HepG2 (cell line): ENCODE measurements around the gene ZNF274. TPM values are rescaled to one million over a fixed set of nuclear protein-coding genes. Genes with fewer than 3 reads are reported as not detected.

ENCODE experiments used
- ARNT ChIP-seq: fragments of 450-650 bp; IDR thresholded peaks from 2 replicates; pipeline ENCODE4 v1.6.1; 2017
- BCL3 ChIP-seq: sonication (generic); formaldehyde crosslinking; IDR thresholded peaks from 2 replicates; pipeline ENCODE4 v1.5.1; 2020; ENCODE audit warnings: mild to moderate bottlenecking, missing genetic modification reagents, moderate library complexity
- HCFC1 ChIP-seq: fragments of 150-350 bp; IDR thresholded peaks from 2 replicates; pipeline ENCODE4 v1.6.1; 2014; ENCODE audit warnings: low read depth, low read length
- HOXA3 ChIP-seq: sonication (generic); formaldehyde crosslinking; IDR thresholded peaks from 2 replicates; pipeline ENCODE4 v1.5.0; 2020; ENCODE audit warnings: missing genetic modification reagents
- IRF1 ChIP-seq: sonication (generic); formaldehyde crosslinking; IDR thresholded peaks from 2 replicates; pipeline ENCODE4 v1.4.0; 2020; ENCODE audit warnings: low read depth, mild to moderate bottlenecking, missing genetic modification reagents
- KLF11 ChIP-seq: IDR thresholded peaks from 2 replicates; pipeline ENCODE4 v1.6.1; 2016; ENCODE audit warnings: missing compliant biosample characterization
- MAFF ChIP-seq: IDR thresholded peaks from 2 replicates; pipeline ENCODE4 v1.6.1; 2011; ENCODE audit warnings: low read depth, low read length, improper control_type of control experiment
- MTF2 ChIP-seq: sonication (generic); formaldehyde crosslinking; IDR thresholded peaks from 2 replicates; pipeline ENCODE4 v1.5.0; 2020; ENCODE audit warnings: missing genetic modification reagents, borderline replicate concordance
- SOX6 ChIP-seq, 2 experiments: fragments of 450-650 bp in 1 of 2; sonication (generic) in 1 of 2; formaldehyde crosslinking in 1 of 2; IDR thresholded peaks; 2 replicates each; pipeline versions ENCODE4 v1.4.0 to v1.6.1; 2017 to 2020; ENCODE audit warnings: antibody characterized with exemption in 1 of 2, mild to moderate bottlenecking in 1 of 2, missing genetic modification reagents in 1 of 2
- SP2 ChIP-seq: sonication (generic); formaldehyde crosslinking; IDR thresholded peaks from 2 replicates; pipeline ENCODE4 v1.5.1; 2020; ENCODE audit warnings: mild to moderate bottlenecking, missing genetic modification reagents
- TEAD2 ChIP-seq: sonication (generic); formaldehyde crosslinking; IDR thresholded peaks from 2 replicates; pipeline ENCODE4 v1.9.0; 2021; ENCODE audit warnings: missing genetic modification reagents
- TFDP1 ChIP-seq: IDR thresholded peaks from 2 replicates; pipeline ENCODE4 v1.6.1; 2016; ENCODE audit warnings: missing compliant biosample characterization, missing genetic modification reagents, borderline replicate concordance
- ZNF280D ChIP-seq: sonication (generic); formaldehyde crosslinking; IDR thresholded peaks from 2 replicates; pipeline ENCODE4 v1.5.1; 2020; ENCODE audit warnings: mild to moderate bottlenecking, missing genetic modification reagents
- ZNF292 ChIP-seq: sonication (generic); formaldehyde crosslinking; IDR thresholded peaks from 2 replicates; pipeline ENCODE4 v1.8.1; 2022; ENCODE audit warnings: mild to moderate bottlenecking, low read depth, missing genetic modification reagents, borderline replicate concordance
- ZNF337 ChIP-seq: sonication (generic); formaldehyde crosslinking; IDR thresholded peaks from 2 replicates; pipeline ENCODE4 v1.5.1; 2020; ENCODE audit warnings: missing genetic modification reagents, low read depth, mild to moderate bottlenecking, borderline replicate concordance
- ZNF362 ChIP-seq: sonication (generic); formaldehyde crosslinking; IDR thresholded peaks from 2 replicates; pipeline ENCODE4 v1.4.0; 2020; ENCODE audit warnings: missing genetic modification reagents, mild to moderate bottlenecking, borderline replicate concordance
- ZNF432 ChIP-seq: sonication (generic); formaldehyde crosslinking; IDR thresholded peaks from 2 replicates; pipeline ENCODE4 v1.5.0; 2020; ENCODE audit warnings: missing genetic modification reagents, mild to moderate bottlenecking, borderline replicate concordance
- ZNF574 ChIP-seq: sonication (generic); formaldehyde crosslinking; IDR thresholded peaks from 2 replicates; pipeline ENCODE4 v1.4.0; 2020; ENCODE audit warnings: missing genetic modification reagents
- polyA plus RNA-seq, 8 experiments: library from polyadenylated mRNA; depleted of rRNA in 3 of 8; stranded (reverse) in 7 of 8; unstranded in 1 of 8; fragments of >200 nt; fragmentation: Illumina TruSeq in 4 of 8; extraction: Trizol in 4 of 8; gene quantifications; 2 replicates each; pipeline versions ENCODE4 v1.2.1 to v1.2.3, GENCODE V29; 2011 to 2016; ENCODE audit warnings: low read depth in 4 of 8, missing spikeins in 1 of 8, mixed read lengths in 1 of 8; ENCODE audit not compliant: insufficient read depth in 1 of 8
- total RNA-seq, 5 experiments: library from RNA; depleted of rRNA; stranded (reverse); fragments of >200 nt; fragmentation: Illumina TruSeq; extraction: Trizol; gene quantifications; 2 replicates each; pipeline ENCODE4 v1.2.3, GENCODE V29; 2016; ENCODE audit warnings: low read depth in 1 of 5

The ZNF274 gene
- total and polyA plus RNA-seq, 2 of the 13 experiments (the other 11 are each of a cell fraction or from before 2014, with no cell fraction given): 16.1 to 23.0 TPM

GRCh38 chr19:58182989-58183816 is at the start of gene ZNF274 (continued):
- TF ChIP-seq ZNF292 (no peak), ZNF280D (CRISPR knock-in tag) (peak; percentile 55; the same call in 1 of the 2 replicates), KLF11 (CRISPR knock-in tag) (no peak), MTF2 (CRISPR knock-in tag) (no peak), SP2 (peak; percentile 83), TFDP1 (CRISPR knock-in tag) (peak; percentile 74; the same call in 1 of the 2 replicates), ZNF432 (no peak), SOX6 (IDR thresholded peaks at IDR 0.05) (no peak), SOX6 (CRISPR knock-in tag; IDR thresholded peaks at IDR 0.05) (peak; percentile 49), ZNF337 (CRISPR knock-in tag) (no peak), HCFC1 (peak; percentile 90), BCL3 (CRISPR knock-in tag) (peak; percentile 69), ZNF362 (CRISPR knock-in tag) (peak; percentile 23; the same call in 1 of the 2 replicates), TEAD2 (CRISPR knock-in tag) (no peak), IRF1 (CRISPR knock-in tag) (no peak), HOXA3 (CRISPR knock-in tag) (peak; percentile 99), ARNT (no peak), MAFF (no peak), ZNF574 (CRISPR knock-in tag) (peak; percentile 92)
